H1 (cell line): ENCODE results near the gene MEIS3. TPM values are rescaled to one million over a fixed set of nuclear protein-coding genes. Genes with fewer than 3 reads are reported as not detected.

Source experiments
- CTCF ChIA-PET: fragments of 300-600 bp; sonication (Branson Sonifier 250); formaldehyde crosslinking; loops from one replicate; lab custom pipeline; 2021; ENCODE audit not compliant: partially characterized antibody; lab: Charles Lee
- POLR2A ChIA-PET: fragments of 300-600 bp; sonication (Branson Sonifier 250); formaldehyde crosslinking; loops from one replicate; lab custom pipeline; 2021; ENCODE audit warnings: inconsistent platforms; ENCODE audit not compliant: partially characterized antibody; lab: Charles Lee
- DNase-seq, 2 experiments: peaks; one replicate each; pipeline versions ENCODE4 v3.0.0 to v3.0.0-alpha.2; 2010 to 2022; ENCODE audit warnings: low spot score in 2 of 2, low read depth in 1 of 2, mixed read lengths in 1 of 2
- FAIRE-seq: peaks from 2 replicates; lab custom pipeline; 2011; peaks lifted over from hg19 to GRCh38; lab: Jason Lieb, UNC
- H2AFZ ChIP-seq: 2 replicates; pipeline ENCODE4 v1.8.1; 2012; ENCODE audit warnings: low read length, inconsistent platforms
- H2AK5ac ChIP-seq: 2 replicates; pipeline ENCODE4 v1.6.1; 2013; ENCODE audit warnings: low read depth, low read length
- H2BK120ac ChIP-seq: replicated peaks from 2 replicates; pipeline ENCODE3; 2013; ENCODE audit warnings: low read depth, low read length, inconsistent platforms
- H2BK12ac ChIP-seq: 2 replicates; pipeline ENCODE4 v1.6.1; 2013; ENCODE audit warnings: low read depth, low read length
- H2BK15ac ChIP-seq: 2 replicates; pipeline ENCODE4 v1.6.1; 2013; ENCODE audit warnings: low read length
- H2BK20ac ChIP-seq: 2 replicates; pipeline ENCODE4 v1.6.1; 2013; ENCODE audit warnings: low read length
- H2BK5ac ChIP-seq: 2 replicates; pipeline ENCODE4 v1.6.1; 2013; ENCODE audit warnings: low read depth, low read length
- H3K14ac ChIP-seq: 2 replicates; pipeline ENCODE4 v1.6.1; 2013; ENCODE audit warnings: inconsistent platforms; ENCODE audit not compliant: insufficient read length
- H3K18ac ChIP-seq: 2 replicates; pipeline ENCODE4 v1.6.1; 2013; ENCODE audit warnings: low read length; ENCODE audit errors: extremely low read depth
- H3K23ac ChIP-seq: 2 replicates; pipeline ENCODE4 v1.6.1; 2013; ENCODE audit warnings: inconsistent platforms; ENCODE audit not compliant: insufficient read length
- H3K23me2 ChIP-seq: 2 replicates; pipeline ENCODE4 v1.6.1; 2013; ENCODE audit warnings: low read depth, low read length
- H3K27ac ChIP-seq: 2 replicates; pipeline ENCODE4 v1.6.1; 2011; ENCODE audit warnings: low read depth, low read length, inconsistent platforms
- H3K27me3 ChIP-seq, 4 experiments: replicated peaks in 1 of 4; 1 replicate in 1 of 4; 2 replicates in 3 of 4; pipeline versions ENCODE4 v1.6.1 to v1.8.1; 2011 to 2013; ENCODE audit warnings: low read length in 3 of 4, mild to moderate bottlenecking in 3 of 4, inconsistent platforms in 2 of 4, mixed read lengths in 2 of 4, moderate library complexity in 1 of 4; ENCODE audit not compliant: control insufficient read depth in 3 of 4, insufficient read depth in 3 of 4; ENCODE audit errors: extremely low read depth in 1 of 4
- H3K36me3 ChIP-seq, 4 experiments: 2 replicates each; pipeline versions ENCODE4 v1.6.1 to v1.8.1; 2011 to 2013; ENCODE audit warnings: mild to moderate bottlenecking in 4 of 4, low read length in 3 of 4, moderate library complexity in 2 of 4, control low read depth in 1 of 4, inconsistent platforms in 1 of 4; ENCODE audit not compliant: insufficient read depth in 4 of 4, control insufficient read depth in 2 of 4
- H3K4ac ChIP-seq: replicated peaks from 2 replicates; pipeline ENCODE3; 2013; ENCODE audit warnings: low read length, low read depth, mixed read lengths, inconsistent platforms; ENCODE audit not compliant: insufficient read length
- H3K4me1 ChIP-seq, 4 experiments: replicated peaks in 1 of 4; 1 replicate in 1 of 4; 2 replicates in 3 of 4; pipeline versions ENCODE4 v1.6.1 to v1.8.1; 2011 to 2013; ENCODE audit warnings: low read length in 3 of 4, inconsistent platforms in 2 of 4, mixed read lengths in 1 of 4; ENCODE audit not compliant: insufficient read depth in 4 of 4, control insufficient read depth in 3 of 4
- H3K4me2 ChIP-seq, 2 experiments: 2 replicates each; pipeline versions ENCODE4 v1.6.1 to v1.8.1; 2011 to 2013; ENCODE audit warnings: low read depth in 2 of 2, low read length in 2 of 2, control low read depth in 1 of 2, inconsistent platforms in 1 of 2, mild to moderate bottlenecking in 1 of 2; ENCODE audit not compliant: insufficient read depth in 1 of 2
- H3K4me3 ChIP-seq, 4 experiments: fragments of 200-600, 300-600 bp in 1 of 4; sonication (generic), shearing (Covaris generic), sonication (Bioruptor Twin) in 1 of 4; 2 replicates each; pipeline versions ENCODE4 v1.5.1 to v1.8.1; 2011 to 2016; ENCODE audit warnings: low read length in 4 of 4, low read depth in 3 of 4, control low read depth in 2 of 4, inconsistent platforms in 2 of 4, mild to moderate bottlenecking in 2 of 4, mixed read lengths in 1 of 4, moderate library complexity in 1 of 4; ENCODE audit not compliant: insufficient read depth in 2 of 4; ENCODE audit errors: extremely low read depth in 1 of 4
- H3K56ac ChIP-seq: replicated peaks from 2 replicates; pipeline ENCODE3; 2013; ENCODE audit warnings: low read depth, mild to moderate bottlenecking, mixed read lengths, low read length, inconsistent platforms; ENCODE audit not compliant: insufficient read length
- H3K79me1 ChIP-seq: 2 replicates; pipeline ENCODE4 v1.6.1; 2013; ENCODE audit warnings: low read depth, low read length, control low read depth
- H3K79me2 ChIP-seq, 2 experiments: 2 replicates each; pipeline versions ENCODE4 v1.6.1 to v1.8.1; 2012 to 2013; ENCODE audit warnings: low read length in 2 of 2, mild to moderate bottlenecking in 2 of 2, inconsistent platforms in 1 of 2; ENCODE audit not compliant: insufficient read depth in 2 of 2, control insufficient read depth in 1 of 2
- H3K9ac ChIP-seq, 4 experiments: replicated peaks in 1 of 4; 1 replicate in 1 of 4; 2 replicates in 3 of 4; pipeline versions ENCODE4 v1.6.1 to v1.8.1; 2011 to 2013; ENCODE audit warnings: low read depth in 3 of 4, low read length in 3 of 4, control low read depth in 2 of 4, mild to moderate bottlenecking in 2 of 4, moderate library complexity in 2 of 4, inconsistent platforms in 1 of 4; ENCODE audit errors: extremely low read depth in 1 of 4
- H3K9me3 ChIP-seq, 2 experiments: 2 replicates each; pipeline versions ENCODE4 v1.6.1 to v1.8.1; 2012 to 2013; ENCODE audit warnings: mild to moderate bottlenecking in 2 of 2, moderate library complexity in 2 of 2, control low read depth in 1 of 2, inconsistent platforms in 1 of 2, low read depth in 1 of 2, low read length in 1 of 2, mixed read lengths in 1 of 2; ENCODE audit not compliant: insufficient read depth in 2 of 2
- H4K20me1 ChIP-seq, 2 experiments: replicated peaks in 1 of 2; 2 replicates each; pipeline versions ENCODE3 to v1.8.1; 2011 to 2013; ENCODE audit warnings: inconsistent platforms in 2 of 2, low read length in 2 of 2, mild to moderate bottlenecking in 1 of 2; ENCODE audit not compliant: insufficient read depth in 2 of 2, control insufficient read depth in 1 of 2
- H4K5ac ChIP-seq: 2 replicates; pipeline ENCODE4 v1.6.1; 2013; ENCODE audit warnings: low read length, low read depth, mixed read lengths, inconsistent platforms; ENCODE audit not compliant: insufficient read length
- H4K8ac ChIP-seq: 2 replicates; pipeline ENCODE4 v1.8.0; 2013; ENCODE audit warnings: mild to moderate bottlenecking, moderate library complexity, low read length, inconsistent platforms; ENCODE audit not compliant: insufficient read depth; ENCODE audit errors: extremely low read depth
- H4K91ac ChIP-seq: replicated peaks from 2 replicates; pipeline ENCODE3; 2013; ENCODE audit warnings: low read length, mixed read lengths, inconsistent platforms; ENCODE audit not compliant: insufficient read length
- CBX8 ChIP-seq: fragments of 300-800, 300-1000 bp; sonication (generic); IDR thresholded peaks from 2 replicates; pipeline ENCODE4 v1.7.1; 2016; ENCODE audit warnings: low read depth, low read length, borderline replicate concordance
- CREB1 ChIP-seq: IDR thresholded peaks from 2 replicates; pipeline ENCODE4 v1.6.1; 2012; ENCODE audit warnings: inconsistent platforms
- HDAC2 ChIP-seq, 2 experiments: fragments of 300-600 bp in 1 of 2; sonication (generic) in 1 of 2; IDR thresholded peaks; 2 replicates each; pipeline ENCODE4 v1.6.1; 2011 to 2012; ENCODE audit warnings: low read depth in 2 of 2, low read length in 2 of 2, mild to moderate bottlenecking in 2 of 2, moderate library complexity in 2 of 2, borderline replicate concordance in 1 of 2, inconsistent platforms in 1 of 2
- HDAC6 ChIP-seq: IDR thresholded peaks from one replicate; pipeline ENCODE4 v1.7.1; 2012; ENCODE audit warnings: low read depth, mild to moderate bottlenecking, inconsistent platforms, low read length, moderate library complexity
- KDM1A ChIP-seq: fragments of 200-600, 300-600 bp; sonication (generic); IDR thresholded peaks from 2 replicates; pipeline ENCODE4 v1.7.1; 2016; ENCODE audit warnings: mild to moderate bottlenecking, low read length, borderline replicate concordance
- WGBS, 2 experiments: shearing (Covaris generic) in 1 of 2; methylation state at CpG; one replicate each; pipeline versions ENCODE4 v1.1.6 to v1.1.7; 2013 to 2015; ENCODE audit warnings: low lambda C conversion rate in 2 of 2, mixed read lengths in 2 of 2, inconsistent platforms in 1 of 2, low coverage in 1 of 2, missing lambda C conversion rate in 1 of 2; ENCODE audit not compliant: insufficient replicate concordance in 2 of 2, insufficient coverage in 1 of 2, insufficient read length in 1 of 2; ENCODE audit errors: extremely low coverage in 1 of 2, missing lambda C conversion rate in 1 of 2; 5-methylcytosine and 5-hydroxymethylcytosine counted together
- polyA plus RNA-seq, 7 experiments: library from polyadenylated mRNA; depleted of rRNA in 3 of 7; stranded (reverse) in 5 of 7; unstranded in 2 of 7; fragments of >200 nt in 5 of 7; fragments of 200-250 nt in 2 of 7; gene quantifications; 1 replicate in 5 of 7; 2 replicates in 1 of 7; 4 replicates in 1 of 7; pipeline versions ENCODE4 v1.2.1 to v1.2.3, GENCODE V29; 2011 to 2013; ENCODE audit warnings: missing spikeins in 2 of 7, mixed read lengths in 2 of 7
- total RNA-seq: library from RNA; stranded (reverse); fragmentation: NEBNext Ultra II Directional; extraction: Animal tissue kit (Norgen Biotek cat#: 25700); gene quantifications from 2 replicates; pipeline ENCODE4 v1.2.1, GENCODE V29; 2021
- TF ChIP-seq, protein P1 (sequence below): IDR thresholded peaks from 2 replicates; pipeline ENCODE4 v1.6.1; 2011; ENCODE audit warnings: low read length, improper control_type of control experiment

The MEIS3 gene
- total and polyA plus RNA-seq, 2 of the 8 experiments (the other 6 are each of a cell fraction or from before 2014, with no cell fraction given) = 24.5 to 28.2 TPM

GRCh38 chr19:47445527-47445926, 26.2 kb upstream of the MEIS3 start:
- H2BK15ac ChIP-seq = no peak overlapping the region
- DNase-seq (no peak), FAIRE-seq (no peak)
- no peak overlapping the region for H2BK20ac ChIP-seq
- 58% methylated on average over 4 of the region's 4 CpGs; no CpG with 5 or more reads in 1 of the 2 experiments for WGBS, 2 experiments
- H3K27ac ChIP-seq = no peak overlapping the region
- peak overlapping the region; percentile 60 to 79 for H3K4me2 ChIP-seq
- TF ChIP-seq KDM1A (peak; percentile 87), HDAC2 (IDR thresholded peaks at IDR 0.05; ENCODE audit: borderline replicate concordance in 1 of 2, low read depth in 2 of 2, low read length in 2 of 2) (0 out of 4 replicates have a peak, but pooled peaks of 1 of the 2 experiments have one; percentile 27), CBX8 (no peak), HDAC6 (no peak), CREB1 (no peak)
- TF ChIP-seq, protein P1, sequence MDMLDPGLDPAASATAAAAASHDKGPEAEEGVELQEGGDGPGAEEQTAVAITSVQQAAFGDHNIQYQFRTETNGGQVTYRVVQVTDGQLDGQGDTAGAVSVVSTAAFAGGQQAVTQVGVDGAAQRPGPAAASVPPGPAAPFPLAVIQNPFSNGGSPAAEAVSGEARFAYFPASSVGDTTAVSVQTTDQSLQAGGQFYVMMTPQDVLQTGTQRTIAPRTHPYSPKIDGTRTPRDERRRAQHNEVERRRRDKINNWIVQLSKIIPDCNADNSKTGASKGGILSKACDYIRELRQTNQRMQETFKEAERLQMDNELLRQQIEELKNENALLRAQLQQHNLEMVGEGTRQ = no peak
- TF ChIP-seq, all 59 proteins: peak for 2
- POLR2A ChIA-PET = interaction anchor here (0.6 to 1.3 kb wide), 5 partner anchors 10 to 1417 kb away, joined by 3 to 5 read pairs (median 3); partner anchors contain the start of gene KPTN
- H3K79me1 ChIP-seq = no peaks in the 10 kb centered on the region; the same call in 1 of the 2 replicates
- CTCF ChIA-PET = interaction anchor here (0.9 to 24.5 kb wide), 6 partner anchors 9 to 262 kb away, joined by 3 to 436 read pairs (median 4); partner anchors contain the start of genes EHD2 and NAPA
- no peak overlapping the region for H4K5ac ChIP-seq
- H4K20me1 ChIP-seq = peaks cover 2 to 19% of the 10 kb centered on the region in 2 experiments
- no peak overlapping the region for H4K91ac ChIP-seq
- H3K9me3 ChIP-seq = no peaks in the 10 kb centered on the region
- H2AFZ ChIP-seq = no peak overlapping the region
- H3K56ac ChIP-seq = no peak overlapping the region
- no peak overlapping the region for H3K23ac ChIP-seq
- H3K9ac ChIP-seq = no peak overlapping the region
- no peak overlapping the region for H2BK120ac ChIP-seq
- H3K4me1 ChIP-seq = peaks cover 7 to 18% (median 11%) of the 10 kb centered on the region in 4 experiments
- H3K79me2 ChIP-seq = no peaks in the 10 kb centered on the region
- no peaks in the 10 kb centered on the region for H3K36me3 ChIP-seq
- H3K23me2 ChIP-seq = peaks cover 18% of the 10 kb centered on the region; the same call in 1 of the 2 replicates
- H3K4me3 ChIP-seq = peak overlapping the region in 1 of 4 experiments; percentile 47; a peak in 2 of 8 replicates
- no peak overlapping the region for H4K8ac ChIP-seq
- H3K14ac ChIP-seq = no peak overlapping the region
- H3K18ac ChIP-seq = no peak overlapping the region
- no peak overlapping the region for H2AK5ac ChIP-seq
- H3K27me3 ChIP-seq = peaks cover 0 to 9% (median 9%) of the 10 kb centered on the region in 4 experiments; a peak in 5 of 7 replicates
- no peak overlapping the region for H3K4ac ChIP-seq
- no peak overlapping the region; the same call in 1 of the 2 replicates for H2BK12ac ChIP-seq
- H2BK5ac ChIP-seq = no peak overlapping the region
